Measurements from ENCODE around the gene RANBP17. TPM values are rescaled to one million over a fixed set of nuclear protein-coding genes. Genes with fewer than 3 reads are reported as not detected.
A peak's percentile ranks its signal among the peaks of the same experiment; 100 is the strongest.

Gene RANBP17
- total and polyA plus RNA-seq, 2 experiments from 2014 or later: 3.7 to 3.8 TPM

GRCh38 chr5:171330021-171330420 is 468.2 kb downstream of the RANBP17 start:
- in situ Hi-C loops (cut with MboI): no loop called here

GRCh38 chr5:171335616-171336015 is 473.8 kb downstream of the RANBP17 start:
- Histone ChIP-seq H3K4me1 (ENCODE audit: insufficient read depth) (peaks cover 3% of the 10 kb centered on the region; the same call in 1 of the 2 replicates), H3K79me2 (ENCODE audit: insufficient read depth) (no peaks in the 10 kb centered on the region), H2AFZ (no peak overlapping the region), H3K9ac (no peak overlapping the region), H3K27me3 (replicated peaks; ENCODE audit: insufficient read depth) (peaks cover 17% of the 10 kb centered on the region; the same call in 1 of the 2 replicates), H3K9me3 (ENCODE audit: low read depth) (no peaks in the 10 kb centered on the region), H3K36me3 (ENCODE audit: low read depth) (no peaks in the 10 kb centered on the region), H3F3A (ENCODE audit: insufficient read depth) (no peaks in the 10 kb centered on the region), H3K4me2 (ENCODE audit: unreplicated experiment) (no peak overlapping the region), H3K27ac (no peak overlapping the region), H3K9me2 (ENCODE audit: insufficient read depth) (no peaks in the 10 kb centered on the region), H3K4me3 (no peak overlapping the region), H4K20me1 (ENCODE audit: insufficient read depth) (no peaks in the 10 kb centered on the region)
- no peak for DNase-seq
- 56 to 66% methylated on average over 6 to 8 of the region's 8 CpGs for WGBS, 2 experiments (ENCODE audit: low coverage in 1 of 2, low lambda C conversion rate in 2 of 2, missing lambda C conversion rate in 2 of 2)
- in situ Hi-C loops (cut with MboI): loop anchor here (5.0 kb wide), 1 partner anchor 128 kb away; no protein-coding TSS in a partner anchor
- TF ChIP-seq EZH2 (IDR thresholded peaks at IDR 0.05; ENCODE audit: insufficient read depth, poor library complexity, severe bottlenecking) (no peak), EZH2phosphoT487 (IDR thresholded peaks at IDR 0.05; ENCODE audit: insufficient read depth, low read depth) (no peak)

More at GRCh38 chr5:171330021-171330420, 468.2 kb downstream of the RANBP17 start:
- 45 to 46% methylated on average over 8 of the region's 8 CpGs for WGBS, 2 experiments (ENCODE audit: low coverage in 1 of 2, low lambda C conversion rate in 2 of 2, missing lambda C conversion rate in 2 of 2)
- Histone ChIP-seq H3K27ac (no peak overlapping the region), H3K4me2 (ENCODE audit: unreplicated experiment) (no peak overlapping the region), H3K4me1 (ENCODE audit: insufficient read depth) (no peaks in the 10 kb centered on the region), H3K27me3 (replicated peaks; ENCODE audit: insufficient read depth) (peaks cover 41% of the 10 kb centered on the region), H3F3A (ENCODE audit: insufficient read depth) (no peaks in the 10 kb centered on the region), H2AFZ (no peak overlapping the region), H4K20me1 (ENCODE audit: insufficient read depth) (no peaks in the 10 kb centered on the region), H3K4me3 (no peak overlapping the region), H3K9ac (no peak overlapping the region), H3K36me3 (ENCODE audit: low read depth) (no peaks in the 10 kb centered on the region), H3K9me2 (ENCODE audit: insufficient read depth) (no peaks in the 10 kb centered on the region), H3K79me2 (ENCODE audit: insufficient read depth) (no peaks in the 10 kb centered on the region), H3K9me3 (ENCODE audit: low read depth) (no peaks in the 10 kb centered on the region)
- no peak for DNase-seq
- TF ChIP-seq EZH2 (IDR thresholded peaks at IDR 0.05; ENCODE audit: insufficient read depth, poor library complexity, severe bottlenecking) (no peak), EZH2phosphoT487 (IDR thresholded peaks at IDR 0.05; ENCODE audit: insufficient read depth, low read depth) (no peak)

GRCh38 chr5:171336521-171337209 is 474.8 kb downstream of the RANBP17 start:
- Histone ChIP-seq H3F3A (ENCODE audit: insufficient read depth) (no peaks in the 10 kb centered on the region), H3K9ac (peak overlapping the region; percentile 67), H3K4me2 (ENCODE audit: unreplicated experiment) (peak overlapping the region; percentile 77), H3K4me3 (peak overlapping the region; percentile 76), H3K9me2 (ENCODE audit: insufficient read depth) (no peaks in the 10 kb centered on the region), H3K27ac (no peak overlapping the region), H4K20me1 (ENCODE audit: insufficient read depth) (no peaks in the 10 kb centered on the region), H2AFZ (peak overlapping the region; percentile 97), H3K9me3 (ENCODE audit: low read depth) (no peaks in the 10 kb centered on the region), H3K36me3 (ENCODE audit: low read depth) (no peaks in the 10 kb centered on the region), H3K4me1 (ENCODE audit: insufficient read depth) (peaks cover 3% of the 10 kb centered on the region; the same call in 1 of the 2 replicates), H3K79me2 (ENCODE audit: insufficient read depth) (no peaks in the 10 kb centered on the region), H3K27me3 (replicated peaks; ENCODE audit: insufficient read depth) (peaks cover 17% of the 10 kb centered on the region; the same call in 1 of the 2 replicates)
- in situ Hi-C loops (cut with MboI): loop anchor here (5.0 kb wide), 1 partner anchor 129 kb away; no protein-coding TSS in a partner anchor
- 3 to 4% methylated on average over 31 of the region's 31 CpGs for WGBS, 2 experiments (ENCODE audit: low coverage in 1 of 2, low lambda C conversion rate in 2 of 2, missing lambda C conversion rate in 2 of 2)
- DNase-seq: peak; percentile 84
- no peak for TF ChIP-seq EZH2phosphoT487 (IDR thresholded peaks at IDR 0.05; ENCODE audit: insufficient read depth, low read depth)
- TF ChIP-seq EZH2 (IDR thresholded peaks at IDR 0.05; ENCODE audit: insufficient read depth, poor library complexity, severe bottlenecking): no peak

- WGBS, 2 experiments (ENCODE audit: low coverage in 1 of 2, low lambda C conversion rate in 2 of 2, missing lambda C conversion rate in 2 of 2): 3 to 5% methylated on average over 11 of the region's 11 CpGs
- Histone ChIP-seq H3K36me3 (ENCODE audit: low read depth) (no peaks in the 10 kb centered on the region), H3K27ac (no peak overlapping the region), H3K9me2 (ENCODE audit: insufficient read depth) (no peaks in the 10 kb centered on the region), H3F3A (ENCODE audit: insufficient read depth) (no peaks in the 10 kb centered on the region), H3K27me3 (replicated peaks; ENCODE audit: insufficient read depth) (peaks cover 17% of the 10 kb centered on the region; the same call in 1 of the 2 replicates), H4K20me1 (ENCODE audit: insufficient read depth) (no peaks in the 10 kb centered on the region), H3K4me2 (ENCODE audit: unreplicated experiment) (peak overlapping the region; percentile 77), H2AFZ (peak overlapping the region; percentile 97), H3K4me3 (peak overlapping the region; percentile 76), H3K9me3 (ENCODE audit: low read depth) (no peaks in the 10 kb centered on the region), H3K79me2 (ENCODE audit: insufficient read depth) (no peaks in the 10 kb centered on the region), H3K9ac (peak overlapping the region; percentile 67), H3K4me1 (ENCODE audit: insufficient read depth) (peaks cover 3% of the 10 kb centered on the region; the same call in 1 of the 2 replicates)
- TF ChIP-seq EZH2phosphoT487 (IDR thresholded peaks at IDR 0.05; ENCODE audit: insufficient read depth, low read depth): no peak
- TF ChIP-seq EZH2 (IDR thresholded peaks at IDR 0.05; ENCODE audit: insufficient read depth, poor library complexity, severe bottlenecking): no peak
- in situ Hi-C loops (cut with MboI): loop anchor here (5.0 kb wide), 1 partner anchor 130 kb away; no protein-coding TSS in a partner anchor
- no peak for DNase-seq
Observed at GRCh38 chr5:171337210-171337569, 475.4 kb downstream of the RANBP17 start.
